ENCODE data around the gene WDR70.

DNA sequence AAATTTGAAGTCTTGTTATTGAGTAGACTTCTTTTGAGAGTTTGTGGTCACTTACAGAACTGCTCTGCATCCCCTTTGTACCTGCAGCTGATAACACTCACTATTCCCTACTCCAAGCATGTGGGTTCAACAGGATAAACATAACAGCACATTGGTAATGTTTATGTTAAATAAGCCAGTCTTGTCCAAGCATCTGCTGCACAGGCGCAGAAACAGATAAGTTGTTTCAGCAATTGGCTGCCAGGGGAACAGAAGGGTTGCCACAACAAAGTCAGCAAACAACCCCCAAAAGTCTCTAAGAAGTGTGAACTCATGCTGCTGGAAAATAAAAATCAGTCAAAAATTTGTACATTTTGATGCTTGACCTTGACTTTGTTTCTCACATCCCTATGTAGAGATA, 286.2 kb downstream of the WDR70 start:
- TF ChIP-seq EZH2 (IDR thresholded peaks at IDR 0.05; ENCODE audit: low read length, missing control alignments): no peak
- TF ChIP-seq, protein P1, sequence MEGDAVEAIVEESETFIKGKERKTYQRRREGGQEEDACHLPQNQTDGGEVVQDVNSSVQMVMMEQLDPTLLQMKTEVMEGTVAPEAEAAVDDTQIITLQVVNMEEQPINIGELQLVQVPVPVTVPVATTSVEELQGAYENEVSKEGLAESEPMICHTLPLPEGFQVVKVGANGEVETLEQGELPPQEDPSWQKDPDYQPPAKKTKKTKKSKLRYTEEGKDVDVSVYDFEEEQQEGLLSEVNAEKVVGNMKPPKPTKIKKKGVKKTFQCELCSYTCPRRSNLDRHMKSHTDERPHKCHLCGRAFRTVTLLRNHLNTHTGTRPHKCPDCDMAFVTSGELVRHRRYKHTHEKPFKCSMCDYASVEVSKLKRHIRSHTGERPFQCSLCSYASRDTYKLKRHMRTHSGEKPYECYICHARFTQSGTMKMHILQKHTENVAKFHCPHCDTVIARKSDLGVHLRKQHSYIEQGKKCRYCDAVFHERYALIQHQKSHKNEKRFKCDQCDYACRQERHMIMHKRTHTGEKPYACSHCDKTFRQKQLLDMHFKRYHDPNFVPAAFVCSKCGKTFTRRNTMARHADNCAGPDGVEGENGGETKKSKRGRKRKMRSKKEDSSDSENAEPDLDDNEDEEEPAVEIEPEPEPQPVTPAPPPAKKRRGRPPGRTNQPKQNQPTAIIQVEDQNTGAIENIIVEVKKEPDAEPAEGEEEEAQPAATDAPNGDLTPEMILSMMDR (conservative IDR thresholded peaks at IDR 0.05 in 1 of 2, IDR thresholded peaks at IDR 0.05 in 1 of 2; ENCODE audit: low read depth in 1 of 2, low read length in 2 of 2): no peak

Data from fibroblast of lung (primary cell).